Osteocyte (in vitro differentiated cells): ENCODE measurements around the gene SYNC. TPM values are rescaled to one million over a fixed set of nuclear protein-coding genes. Genes with fewer than 3 reads are reported as not detected.

ENCODE experiments used
- DNase-seq: peaks from one replicate; pipeline ENCODE4 v3.0.0; 2021; ENCODE audit warnings: mixed read lengths; ENCODE audit not compliant: unreplicated experiment; ENCODE audit errors: extremely low spot score
- H3K27ac Mint-ChIP-seq: one replicate; pipeline ENCODE4 v1.8.0; 2021; ENCODE audit warnings: mild to moderate bottlenecking, mixed read lengths; ENCODE audit not compliant: unreplicated experiment
- H3K27me3 Mint-ChIP-seq: one replicate; pipeline ENCODE4 v1.8.0; 2021; ENCODE audit warnings: mixed read lengths; ENCODE audit not compliant: unreplicated experiment
- H3K36me3 Mint-ChIP-seq: one replicate; pipeline ENCODE4 v1.8.0; 2021; ENCODE audit warnings: mixed read lengths; ENCODE audit not compliant: unreplicated experiment
- H3K4me1 Mint-ChIP-seq: one replicate; pipeline ENCODE4 v1.8.0; 2021; ENCODE audit warnings: mixed read lengths; ENCODE audit not compliant: unreplicated experiment
- H3K4me3 Mint-ChIP-seq: one replicate; pipeline ENCODE4 v1.8.0; 2021; ENCODE audit warnings: mild to moderate bottlenecking, moderate library complexity, mixed read lengths; ENCODE audit not compliant: unreplicated experiment
- H3K9me3 Mint-ChIP-seq: one replicate; pipeline ENCODE4 v1.8.0; 2021; ENCODE audit warnings: mixed read lengths; ENCODE audit not compliant: unreplicated experiment
- total RNA-seq: library from RNA; stranded (reverse); gene quantifications from 2 replicates; pipeline ENCODE4 v1.2.1, GENCODE V29; 2021
- TF ChIP-seq, protein P1 (sequence below): fragments of 200-600 bp; sonication (generic); IDR thresholded peaks from 2 replicates; pipeline ENCODE4 v1.5.0; 2021; ENCODE audit warnings: antibody characterized with exemption, mild to moderate bottlenecking, moderate library complexity

SYNC gene
- total RNA-seq, 1 donor from 2014 or later = 24.6 TPM

DNA sequence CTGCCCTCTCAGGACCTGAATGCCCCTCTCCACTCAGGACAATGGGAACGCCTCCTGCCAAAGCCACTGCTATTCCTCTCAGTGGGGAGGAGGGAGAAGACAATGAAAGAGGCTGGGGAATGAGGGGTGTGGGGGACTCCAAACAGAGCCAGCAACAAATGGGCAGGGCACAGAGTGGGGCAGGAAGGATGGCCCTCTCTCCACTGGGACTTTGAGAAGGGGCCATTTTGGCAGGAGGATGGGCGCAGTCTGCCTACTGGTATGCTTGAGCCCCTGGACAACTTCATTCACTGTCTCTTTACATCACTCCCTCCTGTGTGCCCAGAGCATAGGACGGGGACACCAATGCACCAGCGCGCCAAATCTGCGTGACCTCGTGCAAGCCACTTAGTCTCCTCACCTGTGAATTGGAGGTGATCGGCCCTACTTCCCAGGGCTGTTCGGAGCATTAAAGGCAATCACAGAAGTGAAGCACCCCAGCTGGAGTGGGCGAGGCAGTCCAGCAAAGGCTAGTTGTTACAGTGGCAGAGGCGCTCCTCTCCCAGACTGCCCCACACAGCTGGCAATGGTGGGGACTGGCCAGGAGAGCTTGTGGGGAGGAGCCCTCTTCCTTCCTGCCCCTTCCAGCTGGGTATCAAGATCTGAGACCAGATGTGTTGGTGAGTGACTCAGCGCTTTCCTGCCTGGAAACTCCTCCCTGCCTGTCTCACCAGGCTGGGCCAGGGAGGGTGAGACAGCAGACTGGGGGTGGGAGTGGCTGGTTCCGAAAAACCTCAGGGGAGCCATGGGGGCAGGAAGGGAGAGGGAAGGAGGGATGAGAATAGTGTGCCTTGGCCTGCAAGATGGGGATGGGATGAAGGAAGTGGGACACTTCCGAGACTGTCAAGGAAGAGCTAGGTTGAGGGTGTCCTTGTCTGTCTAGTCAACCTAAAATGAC lies 22.4 kb upstream of the SYNC start:
- DNase-seq = peak; percentile 89
- Mint-ChIP-seq H3K36me3 (no peaks in the 10 kb centered on the region), H3K4me3 (no peak overlapping the region), H3K9me3 (no peaks in the 10 kb centered on the region), H3K27ac (peak overlapping the region; percentile 92), H3K4me1 (peaks cover 31% of the 10 kb centered on the region), H3K27me3 (no peaks in the 10 kb centered on the region)
- TF ChIP-seq, protein P1, sequence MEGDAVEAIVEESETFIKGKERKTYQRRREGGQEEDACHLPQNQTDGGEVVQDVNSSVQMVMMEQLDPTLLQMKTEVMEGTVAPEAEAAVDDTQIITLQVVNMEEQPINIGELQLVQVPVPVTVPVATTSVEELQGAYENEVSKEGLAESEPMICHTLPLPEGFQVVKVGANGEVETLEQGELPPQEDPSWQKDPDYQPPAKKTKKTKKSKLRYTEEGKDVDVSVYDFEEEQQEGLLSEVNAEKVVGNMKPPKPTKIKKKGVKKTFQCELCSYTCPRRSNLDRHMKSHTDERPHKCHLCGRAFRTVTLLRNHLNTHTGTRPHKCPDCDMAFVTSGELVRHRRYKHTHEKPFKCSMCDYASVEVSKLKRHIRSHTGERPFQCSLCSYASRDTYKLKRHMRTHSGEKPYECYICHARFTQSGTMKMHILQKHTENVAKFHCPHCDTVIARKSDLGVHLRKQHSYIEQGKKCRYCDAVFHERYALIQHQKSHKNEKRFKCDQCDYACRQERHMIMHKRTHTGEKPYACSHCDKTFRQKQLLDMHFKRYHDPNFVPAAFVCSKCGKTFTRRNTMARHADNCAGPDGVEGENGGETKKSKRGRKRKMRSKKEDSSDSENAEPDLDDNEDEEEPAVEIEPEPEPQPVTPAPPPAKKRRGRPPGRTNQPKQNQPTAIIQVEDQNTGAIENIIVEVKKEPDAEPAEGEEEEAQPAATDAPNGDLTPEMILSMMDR = no peak

DNA sequence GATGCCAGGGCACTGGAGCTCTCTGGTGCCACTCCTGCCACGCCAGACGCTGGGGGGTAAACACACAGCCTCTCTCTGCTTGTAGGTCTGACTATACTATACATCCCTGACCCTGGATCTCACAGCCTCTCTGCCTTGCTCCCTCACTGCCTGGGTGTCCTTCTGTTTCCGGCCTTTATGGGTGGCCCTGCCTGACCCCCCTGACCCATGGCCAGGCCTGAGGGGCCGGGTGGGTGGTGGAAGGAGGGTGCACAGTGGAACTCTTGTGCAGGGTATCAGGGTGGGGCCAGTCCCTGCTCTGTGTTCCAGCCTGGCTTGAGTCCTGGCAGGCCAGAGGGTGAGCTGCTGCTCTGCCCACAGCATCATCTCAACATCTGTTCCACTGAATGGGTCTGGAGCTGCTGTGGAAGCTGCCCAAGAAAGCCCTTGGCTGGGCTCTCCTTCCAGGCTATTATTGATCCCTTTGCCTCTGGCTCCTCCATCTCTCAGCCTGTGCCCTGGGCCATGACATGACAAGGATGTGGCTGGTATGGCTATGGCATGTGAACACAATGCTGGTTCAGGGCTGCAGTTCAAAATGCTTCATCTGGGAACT lies 17.2 kb upstream of the SYNC start:
- no peak overlapping the region for H3K4me3 Mint-ChIP-seq
- H3K9me3 Mint-ChIP-seq = no peaks in the 10 kb centered on the region
- DNase-seq = no peak
- no peak overlapping the region for H3K27ac Mint-ChIP-seq
- H3K4me1 Mint-ChIP-seq = peaks cover 15% of the 10 kb centered on the region
- TF ChIP-seq, protein P1 = no peak
- no peaks in the 10 kb centered on the region for H3K36me3 Mint-ChIP-seq
- H3K27me3 Mint-ChIP-seq = no peaks in the 10 kb centered on the region

DNA sequence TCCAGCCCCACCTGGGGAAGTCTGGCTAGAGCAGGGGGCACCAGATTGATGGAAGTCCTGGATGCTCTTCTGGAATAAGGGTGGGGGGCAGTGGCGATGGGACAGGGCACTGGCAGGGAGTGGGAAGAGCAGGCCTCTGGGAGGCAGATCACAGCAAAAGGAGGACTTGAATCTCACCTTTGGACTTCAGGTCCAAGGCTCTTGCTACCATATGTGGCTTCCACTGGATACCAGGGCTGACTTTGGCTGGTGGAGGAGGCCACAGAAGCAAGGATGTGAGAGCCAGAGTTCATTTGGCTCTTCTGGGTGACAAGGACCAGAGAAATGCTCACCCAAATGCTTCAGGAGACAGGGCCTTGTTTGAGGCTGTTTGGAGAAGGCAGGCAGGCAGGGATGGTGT lies 16.0 kb upstream of the SYNC start:
- TF ChIP-seq, protein P1 = no peak
- no peaks in the 10 kb centered on the region for H3K36me3 Mint-ChIP-seq

DNA sequence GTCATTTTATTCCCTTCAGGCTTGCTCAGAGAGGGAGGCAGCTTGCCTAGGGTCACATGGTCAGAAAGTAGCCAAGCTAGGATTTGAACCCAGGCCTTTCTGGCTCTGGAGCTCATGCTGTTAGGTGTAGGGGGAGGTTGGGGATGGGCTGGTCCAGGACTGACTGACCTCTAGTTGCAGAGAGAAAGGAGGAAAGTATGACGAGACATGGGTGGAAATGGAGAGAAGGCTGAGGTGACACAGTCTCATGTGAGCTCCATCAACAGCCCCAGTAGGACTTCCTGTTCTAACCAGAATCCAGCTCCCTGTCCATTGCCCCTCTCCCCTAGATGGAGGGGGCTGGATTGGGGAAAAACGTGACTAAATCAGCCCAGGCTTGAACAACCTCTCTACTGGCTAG lies 15.5 kb upstream of the SYNC start:
- H3K36me3 Mint-ChIP-seq = no peaks in the 10 kb centered on the region
- H3K27ac Mint-ChIP-seq = no peak overlapping the region
- no peak overlapping the region for H3K4me3 Mint-ChIP-seq
- peaks cover 12% of the 10 kb centered on the region for H3K4me1 Mint-ChIP-seq
- no peaks in the 10 kb centered on the region for H3K27me3 Mint-ChIP-seq
- TF ChIP-seq, protein P1 = no peak
- no peak for DNase-seq
- H3K9me3 Mint-ChIP-seq = no peaks in the 10 kb centered on the region

More for the DNA sequence above, 16.0 kb upstream of the SYNC start:
- no peaks in the 10 kb centered on the region for H3K27me3 Mint-ChIP-seq
- DNase-seq = no peak
- H3K4me1 Mint-ChIP-seq = peaks cover 10% of the 10 kb centered on the region
- no peaks in the 10 kb centered on the region for H3K9me3 Mint-ChIP-seq
- no peak overlapping the region for H3K4me3 Mint-ChIP-seq
- H3K27ac Mint-ChIP-seq = no peak overlapping the region

DNA sequence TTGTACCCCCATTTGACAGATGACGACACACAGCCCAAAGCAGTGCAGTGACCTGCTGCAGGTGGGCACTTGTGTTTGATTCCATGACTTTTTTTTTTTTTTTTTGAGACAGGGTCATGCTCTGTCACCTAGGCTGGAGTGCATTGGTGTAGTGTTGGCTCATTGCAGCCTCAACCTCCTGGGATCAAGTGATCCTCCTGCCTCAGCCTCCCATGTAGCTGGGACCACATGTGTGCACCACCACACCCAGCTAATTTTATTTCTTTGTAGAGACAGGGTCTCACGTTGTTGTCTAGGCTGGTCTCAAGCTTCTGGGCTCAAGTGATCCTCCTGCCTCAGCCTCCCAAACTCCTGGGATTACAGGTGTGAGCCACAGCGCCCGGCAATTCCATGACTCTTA lies 14.9 kb upstream of the SYNC start:
- peaks cover 12% of the 10 kb centered on the region for H3K4me1 Mint-ChIP-seq
- no peaks in the 10 kb centered on the region for H3K27me3 Mint-ChIP-seq
- no peak for DNase-seq
- TF ChIP-seq, protein P1 = no peak
- H3K27ac Mint-ChIP-seq = no peak overlapping the region
- no peaks in the 10 kb centered on the region for H3K9me3 Mint-ChIP-seq
- H3K4me3 Mint-ChIP-seq = no peak overlapping the region
- H3K36me3 Mint-ChIP-seq = no peaks in the 10 kb centered on the region
